Measurements from ENCODE around the gene NPPB. TPM values are rescaled to one million over a fixed set of nuclear protein-coding genes. Genes with fewer than 3 reads are reported as not detected.

NPPB gene
- total RNA-seq, 2 experiments from 2014 or later, result not detected

- Histone ChIP-seq H2AFZ (ENCODE audit: low read length) (no peak overlapping the region), H3K4me2 (ENCODE audit: low read length) (peak overlapping the region; percentile 48), H3K36me3 (ENCODE audit: insufficient read depth, low read length) (peaks cover 85% of the 10 kb centered on the region), H3K4me3 (ENCODE audit: low read depth, low read length, poor library complexity, severe bottlenecking) (peak overlapping the region; percentile 12), H3K9me2 (ENCODE audit: insufficient read depth, low read length) (no peaks in the 10 kb centered on the region), H3K4me1 (ENCODE audit: insufficient read depth, low read length, poor library complexity, severe bottlenecking) (peaks cover 24% of the 10 kb centered on the region), H3K79me2 (ENCODE audit: insufficient read depth, low read depth, low read length) (no peaks in the 10 kb centered on the region), H3K9me3 (ENCODE audit: low read length) (no peaks in the 10 kb centered on the region), H3K27ac (ENCODE audit: low read depth, low read length, poor library complexity, severe bottlenecking) (peak overlapping the region; percentile 28), H4K20me1 (ENCODE audit: insufficient read depth, low read length) (no peaks in the 10 kb centered on the region)
- CTCF ChIA-PET (ENCODE audit: unreplicated experiment), result interaction anchor here (1.0 to 1.3 kb wide), 3 partner anchors 11 to 125 kb away, joined by 3 read pairs; no protein-coding TSS in a partner anchor
- BruUV-seq (replicated peaks), result TSS peak; percentile 32
- TF ChIP-seq, protein P1, sequence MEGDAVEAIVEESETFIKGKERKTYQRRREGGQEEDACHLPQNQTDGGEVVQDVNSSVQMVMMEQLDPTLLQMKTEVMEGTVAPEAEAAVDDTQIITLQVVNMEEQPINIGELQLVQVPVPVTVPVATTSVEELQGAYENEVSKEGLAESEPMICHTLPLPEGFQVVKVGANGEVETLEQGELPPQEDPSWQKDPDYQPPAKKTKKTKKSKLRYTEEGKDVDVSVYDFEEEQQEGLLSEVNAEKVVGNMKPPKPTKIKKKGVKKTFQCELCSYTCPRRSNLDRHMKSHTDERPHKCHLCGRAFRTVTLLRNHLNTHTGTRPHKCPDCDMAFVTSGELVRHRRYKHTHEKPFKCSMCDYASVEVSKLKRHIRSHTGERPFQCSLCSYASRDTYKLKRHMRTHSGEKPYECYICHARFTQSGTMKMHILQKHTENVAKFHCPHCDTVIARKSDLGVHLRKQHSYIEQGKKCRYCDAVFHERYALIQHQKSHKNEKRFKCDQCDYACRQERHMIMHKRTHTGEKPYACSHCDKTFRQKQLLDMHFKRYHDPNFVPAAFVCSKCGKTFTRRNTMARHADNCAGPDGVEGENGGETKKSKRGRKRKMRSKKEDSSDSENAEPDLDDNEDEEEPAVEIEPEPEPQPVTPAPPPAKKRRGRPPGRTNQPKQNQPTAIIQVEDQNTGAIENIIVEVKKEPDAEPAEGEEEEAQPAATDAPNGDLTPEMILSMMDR (conservative IDR thresholded peaks at IDR 0.05; ENCODE audit: low read length), result no peak
- TF ChIP-seq EZH2phosphoT487 (IDR thresholded peaks at IDR 0.05; ENCODE audit: borderline replicate concordance, low read depth, low read length), result no peak
- peak; percentile 66 for DNase-seq (ENCODE audit: low spot score)
- intact Hi-C loops (cut with micrococcal nuclease; ENCODE audit: unreplicated experiment), result loop anchor here (1.0 to 2.0 kb wide), 2 partner anchors 20 to 52 kb away; no protein-coding TSS in a partner anchor
- POLR2A ChIA-PET, result interaction anchor here (0.6 to 2.0 kb wide), 4 partner anchors 65 to 435 kb away, joined by 3 to 5 read pairs (median 3); no protein-coding TSS in a partner anchor
Measured at GRCh38 chr1:11842154-11843041, 16.3 kb downstream of the NPPB start.

GRCh38 chr1:11841245-11842153, 17.2 kb downstream of the NPPB start:
- no TSS peak for BruUV-seq (replicated peaks)
- H2AFZ ChIP-seq (ENCODE audit: low read length), result no peak overlapping the region

More at GRCh38 chr1:11841245-11842153, 17.2 kb downstream of the NPPB start:
- DNase-seq (ENCODE audit: low spot score), result peak; percentile 23
- intact Hi-C loops (cut with micrococcal nuclease; ENCODE audit: unreplicated experiment), result loop anchor here (1.0 to 2.0 kb wide), 2 partner anchors 21 to 53 kb away; no protein-coding TSS in a partner anchor
- peak overlapping the region; percentile 48 for H3K4me2 ChIP-seq (ENCODE audit: low read length)
- peaks cover 24% of the 10 kb centered on the region for H3K4me1 ChIP-seq (ENCODE audit: insufficient read depth, low read length, poor library complexity, severe bottlenecking)
- H4K20me1 ChIP-seq (ENCODE audit: insufficient read depth, low read length), result no peaks in the 10 kb centered on the region
- no peaks in the 10 kb centered on the region for H3K9me3 ChIP-seq (ENCODE audit: low read length)
- H3K9me2 ChIP-seq (ENCODE audit: insufficient read depth, low read length), result no peaks in the 10 kb centered on the region
- no peak for TF ChIP-seq EZH2phosphoT487 (IDR thresholded peaks at IDR 0.05; ENCODE audit: borderline replicate concordance, low read depth, low read length)
- TF ChIP-seq, protein P1 (conservative IDR thresholded peaks at IDR 0.05; ENCODE audit: low read length), result no peak
- no peaks in the 10 kb centered on the region for H3K79me2 ChIP-seq (ENCODE audit: insufficient read depth, low read depth, low read length)
- peak overlapping the region; percentile 28 for H3K27ac ChIP-seq (ENCODE audit: low read depth, low read length, poor library complexity, severe bottlenecking)
- ChIA-PET POLR2A (interaction anchor here (0.6 to 2.0 kb wide), 2 partner anchors 66 to 126 kb away, joined by 3 to 5 read pairs; no protein-coding TSS in a partner anchor), CTCF (ENCODE audit: unreplicated experiment) (interaction anchor here (1.0 to 1.3 kb wide), 3 partner anchors 10 to 126 kb away, joined by 3 read pairs; no protein-coding TSS in a partner anchor)
- no peak overlapping the region for H3K4me3 ChIP-seq (ENCODE audit: low read depth, low read length, poor library complexity, severe bottlenecking)
- peaks cover 88% of the 10 kb centered on the region for H3K36me3 ChIP-seq (ENCODE audit: insufficient read depth, low read length)

Data from OCI-LY7 (cell line).